22Rv1 (cell line): ENCODE measurements around the gene CKAP5.
A peak's percentile ranks its signal among the peaks of the same experiment; 100 is the strongest.

Experiments
- H3K27ac ChIP-seq: fragments of 450-650 bp; 2 replicates; pipeline ENCODE4 v1.5.1; 2017
- CTCF ChIP-seq: fragments of 450-650 bp; IDR thresholded peaks from 2 replicates; pipeline ENCODE4 v1.5.1; 2017; ENCODE audit warnings: mild to moderate bottlenecking
- ZFX ChIP-seq: fragments of 450-650 bp; IDR thresholded peaks from 2 replicates; pipeline ENCODE4 v1.6.1; 2017; ENCODE audit warnings: antibody characterized with exemption, borderline replicate concordance

Gene CKAP5

GRCh38 chr11:46845740-46846509, at the start of gene CKAP5:
Gene CKAP5 (minus strand): TSS chr11:46846280. CDS start chr11:46821231, 25,049 bp downstream.
- TF ChIP-seq ZFX (no peak), CTCF (no peak)
- peak within 1 kb of the TSS; percentile 83 for H3K27ac ChIP-seq

- no peak overlapping the region for H3K27ac ChIP-seq
- TF ChIP-seq ZFX (no peak), CTCF (no peak)
Observed at GRCh38 chr11:46895821-46896220, 49.7 kb upstream of the CKAP5 start.

GRCh38 chr11:46894961-46895360, 48.9 kb upstream of the CKAP5 start:
- no peak overlapping the region for H3K27ac ChIP-seq
- TF ChIP-seq ZFX (no peak), CTCF (no peak)

GRCh38 chr11:46894506-46894905, 48.4 kb upstream of the CKAP5 start:
- TF ChIP-seq ZFX, result no peak
- no peak for TF ChIP-seq CTCF
- no peak overlapping the region for H3K27ac ChIP-seq

- H3K27ac ChIP-seq, result no peak overlapping the region
- no peak for TF ChIP-seq CTCF
- no peak for TF ChIP-seq ZFX
Observed at GRCh38 chr11:46892838-46893237, 46.8 kb upstream of the CKAP5 start.

- no peak overlapping the region for H3K27ac ChIP-seq
- TF ChIP-seq CTCF (no peak), ZFX (no peak)
Observed at GRCh38 chr11:46892109-46892508, 46.0 kb upstream of the CKAP5 start.

GRCh38 chr11:46890665-46891064, 44.6 kb upstream of the CKAP5 start:
- TF ChIP-seq ZFX (no peak), CTCF (no peak)

More at GRCh38 chr11:46890665-46891064, 44.6 kb upstream of the CKAP5 start:
- H3K27ac ChIP-seq, result no peak overlapping the region
